Measurements from ENCODE around the gene LGR4. TPM values are rescaled to one million over a fixed set of nuclear protein-coding genes. Genes with fewer than 3 reads are reported as not detected.

The LGR4 gene
- total and polyA plus RNA-seq, 2 donors = 9.9 to 98.1 TPM

- 79% methylated on average over 5 of the region's 5 CpGs for WGBS
- H3K4me1 ChIP-seq (ENCODE audit: insufficient read depth) = no peaks in the 10 kb centered on the region
- no peak overlapping the region for H3K4me3 ChIP-seq (ENCODE audit: low read depth, low read length)
- no peaks in the 10 kb centered on the region for H3K36me3 ChIP-seq (ENCODE audit: insufficient read depth)
- H3K27ac ChIP-seq (ENCODE audit: low read depth) = no peak overlapping the region
- no peak for DNase-seq (ENCODE audit: extremely low spot score)
Observed at GRCh38 chr11:27443746-27444507, 28.7 kb downstream of the LGR4 start.

DNA sequence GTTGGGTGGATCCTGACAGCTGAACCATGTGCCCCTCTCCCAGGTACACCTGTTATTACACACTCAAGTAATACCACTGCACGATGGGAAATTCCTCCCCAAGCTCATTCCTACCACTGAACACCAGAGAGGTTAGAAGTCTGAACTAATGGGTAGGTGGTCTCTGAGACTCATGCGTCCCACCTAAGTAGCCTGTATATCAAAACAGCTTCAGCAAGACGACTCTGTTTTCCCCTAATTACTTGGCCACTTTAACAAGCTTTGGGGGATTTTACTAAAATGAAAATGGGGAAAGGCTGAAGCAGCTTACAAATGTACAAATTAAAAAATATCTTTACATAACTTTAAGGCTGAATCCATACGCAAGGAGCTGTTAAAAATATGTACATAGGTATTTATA lies 29.4 kb downstream of the LGR4 start:
- no peak for DNase-seq (ENCODE audit: extremely low spot score)
- no peaks in the 10 kb centered on the region for H3K4me1 ChIP-seq (ENCODE audit: insufficient read depth)
- 78% methylated on average over 4 of the region's 4 CpGs for WGBS
- no peak overlapping the region for H3K4me3 ChIP-seq (ENCODE audit: low read depth, low read length)
- no peak overlapping the region for H3K27ac ChIP-seq (ENCODE audit: low read depth)
- H3K36me3 ChIP-seq (ENCODE audit: insufficient read depth) = no peaks in the 10 kb centered on the region

GRCh38 chr11:27440090-27440489 lies 32.5 kb downstream of the LGR4 start:
- Histone ChIP-seq H3K36me3 (ENCODE audit: insufficient read depth) (no peaks in the 10 kb centered on the region), H3K4me1 (ENCODE audit: insufficient read depth) (no peaks in the 10 kb centered on the region), H3K4me3 (ENCODE audit: low read depth, low read length) (no peak overlapping the region), H3K27ac (ENCODE audit: low read depth) (no peak overlapping the region)
- WGBS = 93% methylated on average over 7 of the region's 7 CpGs
- DNase-seq (ENCODE audit: extremely low spot score) = no peak

DNA sequence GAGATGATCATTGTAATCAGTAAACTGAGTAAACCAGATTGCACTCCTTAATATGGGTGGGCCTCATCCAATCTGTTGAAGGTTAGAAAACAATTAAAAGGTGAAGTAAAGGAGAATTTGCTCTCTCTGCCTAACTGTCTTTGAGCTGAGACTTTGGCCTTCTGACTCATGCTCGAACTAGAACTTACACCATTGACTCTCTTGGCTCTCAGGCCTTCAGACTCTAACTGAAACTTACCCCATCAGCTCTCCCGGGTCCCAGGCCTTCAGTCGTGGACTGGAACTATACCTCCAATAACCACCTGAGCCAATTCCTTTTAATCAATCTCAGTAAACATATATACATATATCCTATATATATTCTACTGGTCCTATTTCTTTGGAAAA lies 34.0 kb downstream of the LGR4 start:
- no peak overlapping the region for H3K4me3 ChIP-seq (ENCODE audit: low read depth, low read length)
- no peak overlapping the region for H3K27ac ChIP-seq (ENCODE audit: low read depth)
- DNase-seq (ENCODE audit: extremely low spot score) = no peak
- no peaks in the 10 kb centered on the region for H3K36me3 ChIP-seq (ENCODE audit: insufficient read depth)
- 98% methylated on average over 3 of the region's 3 CpGs for WGBS
- H3K4me1 ChIP-seq (ENCODE audit: insufficient read depth) = no peaks in the 10 kb centered on the region

DNA sequence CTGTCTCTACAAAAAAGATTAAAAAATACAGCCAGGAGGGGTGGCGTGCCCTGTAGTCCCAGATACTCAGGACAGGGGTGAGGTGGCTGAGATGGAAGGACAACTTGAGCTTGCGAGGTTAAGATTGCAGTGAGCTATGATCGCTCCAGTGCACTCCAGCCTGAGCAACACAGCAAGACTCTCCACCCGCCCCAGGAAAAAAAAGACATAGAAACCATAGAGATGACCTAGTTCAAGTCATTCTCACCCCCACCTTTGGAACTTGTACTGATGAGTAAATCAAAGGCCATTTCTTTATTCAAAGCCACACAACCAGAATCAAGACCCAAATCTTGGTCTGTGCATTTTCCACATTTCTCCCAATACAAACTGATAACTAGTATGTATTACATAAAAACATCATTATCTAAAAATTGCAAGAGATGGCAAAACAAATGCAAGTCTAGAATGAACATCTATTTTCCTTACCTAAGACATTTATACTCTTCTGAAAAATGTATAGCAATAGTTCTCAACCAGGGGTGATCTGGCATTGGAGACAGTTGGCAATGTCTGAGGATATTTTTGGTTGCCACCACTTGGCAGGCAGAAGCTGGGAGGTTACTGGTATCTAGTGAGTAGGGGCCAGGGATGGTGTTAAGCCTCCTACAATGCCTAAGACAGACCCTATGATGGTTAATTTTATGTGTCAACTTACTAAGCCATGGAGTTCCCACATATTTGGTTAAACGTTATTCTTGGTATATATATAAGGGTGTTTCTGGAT lies 34.6 kb downstream of the LGR4 start:
- DNase-seq (ENCODE audit: extremely low spot score) = no peak
- Histone ChIP-seq H3K36me3 (ENCODE audit: insufficient read depth) (no peaks in the 10 kb centered on the region), H3K27ac (ENCODE audit: low read depth) (no peak overlapping the region), H3K4me3 (ENCODE audit: low read depth, low read length) (no peak overlapping the region), H3K4me1 (ENCODE audit: insufficient read depth) (no peaks in the 10 kb centered on the region)
- WGBS = 80% methylated on average over 5 of the region's 5 CpGs

DNA sequence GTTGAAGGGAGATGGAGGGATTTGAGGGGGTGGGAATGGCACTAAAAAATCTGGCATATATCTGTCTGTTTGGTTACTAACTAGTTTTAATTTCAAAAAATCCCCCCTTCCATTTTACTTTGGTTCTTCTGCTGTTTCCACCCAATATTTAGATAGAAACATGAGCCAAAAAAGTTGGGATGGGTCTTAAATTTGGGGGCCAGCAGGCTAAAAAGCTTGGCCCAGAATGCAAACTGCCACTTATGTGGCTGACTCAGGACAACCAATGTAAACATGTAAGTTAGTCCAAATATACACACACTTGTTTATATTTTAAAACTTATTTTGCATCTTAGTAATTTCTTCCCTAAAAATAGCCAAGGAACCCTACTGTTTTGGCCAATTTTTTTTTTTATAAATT lies 35.7 kb downstream of the LGR4 start:
- Histone ChIP-seq H3K27ac (ENCODE audit: low read depth) (no peak overlapping the region), H3K4me1 (ENCODE audit: insufficient read depth) (no peaks in the 10 kb centered on the region), H3K4me3 (ENCODE audit: low read depth, low read length) (no peak overlapping the region), H3K36me3 (ENCODE audit: insufficient read depth) (no peaks in the 10 kb centered on the region)
- no peak for DNase-seq (ENCODE audit: extremely low spot score)

DNA sequence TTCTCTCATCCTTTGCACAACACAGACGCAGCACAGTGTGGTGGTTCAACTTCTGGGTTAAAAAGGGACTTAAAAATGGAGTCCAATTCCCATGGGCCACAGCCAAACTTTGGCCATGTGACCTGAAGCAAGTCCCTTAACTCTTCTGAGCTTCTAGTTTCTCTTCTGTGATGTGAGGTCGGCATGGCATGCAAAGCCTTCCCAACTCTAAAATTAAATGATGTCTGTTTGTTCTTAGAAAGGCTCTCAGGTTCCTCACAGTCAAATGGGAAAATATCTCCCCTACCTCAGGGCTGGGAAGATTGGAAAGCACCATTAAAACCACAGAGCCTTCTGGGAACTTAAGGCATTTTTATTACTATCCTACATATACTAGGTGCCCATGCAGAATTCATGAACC lies 38.8 kb downstream of the LGR4 start:
- no peaks in the 10 kb centered on the region for H3K36me3 ChIP-seq (ENCODE audit: insufficient read depth)
- H3K27ac ChIP-seq (ENCODE audit: low read depth) = no peak overlapping the region
- H3K4me1 ChIP-seq (ENCODE audit: insufficient read depth) = no peaks in the 10 kb centered on the region
- H3K4me3 ChIP-seq (ENCODE audit: low read depth, low read length) = no peak overlapping the region
- no peak for DNase-seq (ENCODE audit: extremely low spot score)
- WGBS = 79% methylated on average over 2 of the region's 2 CpGs

- 93% methylated on average over 2 of the region's 2 CpGs for WGBS
- no peaks in the 10 kb centered on the region for H3K36me3 ChIP-seq (ENCODE audit: insufficient read depth)
- no peak overlapping the region for H3K4me3 ChIP-seq (ENCODE audit: low read depth, low read length)
- no peak overlapping the region for H3K27ac ChIP-seq (ENCODE audit: low read depth)
- H3K4me1 ChIP-seq (ENCODE audit: insufficient read depth) = no peaks in the 10 kb centered on the region
- DNase-seq (ENCODE audit: extremely low spot score) = no peak
Observed at GRCh38 chr11:27431808-27432207, 40.8 kb downstream of the LGR4 start.

DNA sequence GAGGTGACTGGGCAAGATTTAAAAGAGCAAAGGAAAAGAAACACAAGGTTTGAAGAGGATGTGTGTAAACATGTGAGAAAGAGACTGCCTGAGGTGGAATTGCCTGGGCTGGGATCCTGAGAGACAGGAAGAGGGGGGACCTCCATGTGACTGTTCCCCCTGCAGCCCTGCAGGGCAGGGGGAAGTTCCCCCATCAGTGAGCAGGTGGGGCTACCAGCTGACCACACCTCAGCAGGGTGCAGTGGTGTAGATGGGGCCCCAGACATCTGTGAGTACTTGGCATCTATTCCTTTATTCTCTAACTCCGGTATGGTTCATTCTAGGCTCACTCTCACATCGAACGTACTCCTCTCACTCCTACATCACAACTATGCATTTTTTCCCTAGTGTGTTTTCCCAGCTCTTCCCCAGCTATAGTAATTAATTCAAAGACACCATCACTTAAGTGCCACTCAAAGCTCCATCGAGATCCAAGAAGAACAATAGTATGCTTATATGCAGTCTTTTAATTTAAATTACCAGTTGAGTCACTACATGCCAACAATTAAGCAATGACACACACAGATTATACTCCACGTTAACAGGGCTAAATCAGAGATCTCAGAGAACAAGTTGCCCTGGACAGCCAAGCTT lies 42.7 kb downstream of the LGR4 start:
- Histone ChIP-seq H3K36me3 (ENCODE audit: insufficient read depth) (no peaks in the 10 kb centered on the region), H3K4me3 (ENCODE audit: low read depth, low read length) (no peak overlapping the region), H3K27ac (ENCODE audit: low read depth) (no peak overlapping the region), H3K4me1 (ENCODE audit: insufficient read depth) (no peaks in the 10 kb centered on the region)
- DNase-seq (ENCODE audit: extremely low spot score) = no peak
- 51% methylated on average over 5 of the region's 5 CpGs for WGBS

DNA sequence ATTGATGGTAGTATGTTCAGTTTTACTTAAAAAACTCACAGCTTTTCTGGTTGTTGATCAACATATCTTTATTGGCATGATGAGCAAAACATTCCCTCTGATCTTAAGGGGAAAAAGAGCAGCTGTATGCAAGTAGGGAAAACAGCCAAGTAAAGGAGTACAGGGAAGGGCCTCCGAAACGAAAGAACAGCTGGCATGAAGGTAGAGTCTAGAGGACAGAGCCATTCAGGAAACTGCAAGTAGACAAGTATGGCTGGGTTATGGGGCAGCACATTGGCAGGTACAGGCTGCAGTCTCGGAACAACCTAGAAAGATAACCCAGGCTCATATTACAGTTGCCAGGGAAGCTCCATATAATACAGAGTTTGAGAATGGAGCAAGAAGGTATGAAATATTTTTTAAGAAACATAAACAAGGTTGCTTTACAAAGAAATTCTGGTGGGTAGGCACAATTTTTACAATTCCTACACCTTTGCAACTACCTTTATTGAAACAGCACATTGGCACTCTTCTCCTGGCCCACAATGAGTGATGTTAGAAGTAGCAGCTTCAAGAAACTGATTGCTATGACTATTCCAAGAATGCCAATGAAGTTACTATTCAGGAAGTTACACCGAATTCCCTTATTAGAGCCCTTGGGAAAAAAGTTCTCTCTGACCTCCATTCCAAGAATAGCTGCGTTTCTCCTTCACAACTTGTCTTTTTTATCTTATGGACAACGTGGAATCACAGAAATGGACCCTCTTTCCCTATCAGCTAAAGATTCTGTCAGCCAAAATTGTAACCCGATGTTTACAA lies 45.2 kb downstream of the LGR4 start:
- Histone ChIP-seq H3K4me3 (ENCODE audit: low read depth, low read length) (no peak overlapping the region), H3K36me3 (ENCODE audit: insufficient read depth) (no peaks in the 10 kb centered on the region), H3K27ac (ENCODE audit: low read depth) (no peak overlapping the region), H3K4me1 (ENCODE audit: insufficient read depth) (no peaks in the 10 kb centered on the region)
- WGBS = 69% methylated on average over 7 of the region's 7 CpGs
- DNase-seq (ENCODE audit: extremely low spot score) = no peak

- no peak overlapping the region for H3K27ac ChIP-seq (ENCODE audit: low read depth)
- H3K36me3 ChIP-seq (ENCODE audit: insufficient read depth) = no peaks in the 10 kb centered on the region
- 89% methylated on average over 2 of the region's 2 CpGs for WGBS
- no peak for DNase-seq (ENCODE audit: extremely low spot score)
- no peaks in the 10 kb centered on the region for H3K4me1 ChIP-seq (ENCODE audit: insufficient read depth)
- no peak overlapping the region for H3K4me3 ChIP-seq (ENCODE audit: low read depth, low read length)
Observed at GRCh38 chr11:27425814-27426213, 46.8 kb downstream of the LGR4 start.

DNA sequence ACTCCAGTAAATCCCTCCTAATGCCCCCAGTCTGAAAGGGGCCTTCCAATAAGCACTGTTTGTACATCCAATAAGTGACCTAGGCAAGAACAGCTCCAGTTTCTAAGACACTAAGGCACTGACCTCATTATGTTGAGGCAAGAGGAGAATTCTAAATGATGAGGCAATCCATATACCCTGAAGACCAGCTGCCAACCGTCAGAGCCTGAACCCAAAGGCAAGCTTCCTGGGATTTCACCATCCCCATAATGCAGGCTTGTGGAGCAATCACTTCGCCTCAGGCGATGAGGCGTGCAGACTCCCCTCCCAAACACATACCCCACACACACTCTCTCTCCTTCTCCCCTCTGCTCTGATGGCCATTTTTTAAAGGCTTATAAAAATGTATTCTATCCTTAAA lies 49.5 kb downstream of the LGR4 start:
- no peak for DNase-seq (ENCODE audit: extremely low spot score)
- H3K27ac ChIP-seq (ENCODE audit: low read depth) = no peak overlapping the region
- H3K36me3 ChIP-seq (ENCODE audit: insufficient read depth) = no peaks in the 10 kb centered on the region
- H3K4me1 ChIP-seq (ENCODE audit: insufficient read depth) = no peaks in the 10 kb centered on the region
- 77% methylated on average over 4 of the region's 4 CpGs for WGBS
- no peak overlapping the region for H3K4me3 ChIP-seq (ENCODE audit: low read depth, low read length)

DNA sequence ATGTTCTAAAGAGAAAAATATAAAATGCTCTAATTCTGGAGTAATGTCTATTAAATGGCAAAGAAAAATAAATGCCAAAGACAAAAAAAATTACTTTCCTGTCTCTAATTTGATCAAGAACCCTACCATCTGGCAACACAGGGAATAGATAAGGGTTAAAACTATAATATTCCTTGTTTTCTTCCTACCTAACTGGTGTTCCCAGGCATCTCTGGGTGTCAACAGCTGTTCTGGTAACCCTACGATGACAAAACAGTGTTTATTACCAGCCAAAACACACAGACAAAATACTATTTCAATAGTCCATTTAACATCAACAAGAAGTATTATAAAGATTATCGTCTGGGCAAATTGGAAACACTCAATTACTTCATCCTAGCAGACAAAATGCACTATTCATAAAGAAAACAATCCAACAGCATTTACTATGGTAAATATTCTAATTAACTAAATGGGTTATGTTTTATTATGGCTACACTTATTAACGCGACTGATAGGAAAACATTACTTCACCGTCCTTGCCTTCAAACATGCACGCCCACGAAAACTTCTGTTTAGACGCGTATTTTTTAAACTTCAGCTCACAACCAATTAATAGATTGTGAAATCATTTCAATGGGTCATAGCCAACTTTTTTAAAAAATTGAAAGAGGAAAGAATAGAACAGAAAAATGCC lies 50.6 kb downstream of the LGR4 start:
- WGBS = 82% methylated on average over 9 of the region's 9 CpGs
- H3K36me3 ChIP-seq (ENCODE audit: insufficient read depth) = no peaks in the 10 kb centered on the region
- no peak overlapping the region for H3K27ac ChIP-seq (ENCODE audit: low read depth)
- H3K4me1 ChIP-seq (ENCODE audit: insufficient read depth) = no peaks in the 10 kb centered on the region
- DNase-seq (ENCODE audit: extremely low spot score) = no peak
- no peak overlapping the region for H3K4me3 ChIP-seq (ENCODE audit: low read depth, low read length)

Data from urinary bladder (tissue), 4 donors.